SK-N-MC (cell line): ENCODE measurements around the gene ALDH3B2.
"Not testable (repeated sequence)": the region's sequence is repeated elsewhere in the genome, so short reads cannot be mapped to it uniquely, and the experiment has no call there.

Experiments
- DNase-seq: peaks from one replicate; pipeline ENCODE4 v3.0.0-alpha.2; 2011; ENCODE audit warnings: low read depth, low spot score
- H3K27ac ChIP-seq: fragments of 200-600 bp; sonication (generic); 2 replicates; pipeline ENCODE4 v1.5.1; 2016; ENCODE audit warnings: mixed run types
- H3K36me3 ChIP-seq: fragments of 200-600 bp; sonication (generic); 2 replicates; pipeline ENCODE4 v1.6.1; 2017; ENCODE audit warnings: antibody characterized with exemption, low read length, mixed read lengths; ENCODE audit not compliant: insufficient read depth
- H3K4me3 ChIP-seq: fragments of 200-600 bp; sonication (generic); 2 replicates; pipeline ENCODE4 v1.5.1; 2016
- H3K9ac ChIP-seq: fragments of 200-600 bp; sonication (generic); 2 replicates; pipeline ENCODE4 v1.8.0; 2017; ENCODE audit warnings: mixed run types, mixed read lengths; ENCODE audit not compliant: insufficient read length
- H3K9me3 ChIP-seq: fragments of 200-600 bp; sonication (generic); 2 replicates; pipeline ENCODE4 v1.6.1; 2017; ENCODE audit warnings: low read depth, mild to moderate bottlenecking, antibody characterized with exemption, low read length, moderate library complexity, mixed read lengths
- EZH2 ChIP-seq: fragments of 200-600 bp; sonication (generic); IDR thresholded peaks from one replicate; pipeline ENCODE4 v1.6.1; 2017; ENCODE audit warnings: antibody characterized with exemption
- FOXP2 ChIP-seq: optimal IDR thresholded peaks from 2 replicates; pipeline ENCODE3; 2011; ENCODE audit warnings: mild to moderate bottlenecking, moderate library complexity; ENCODE audit not compliant: insufficient read depth; ENCODE audit errors: extremely low read length, control extremely low read depth
- POLR2AphosphoS5 ChIP-seq: IDR thresholded peaks from 2 replicates; pipeline ENCODE4 v1.6.1; 2012; ENCODE audit warnings: mild to moderate bottlenecking, low read depth, low read length, borderline replicate concordance

Gene ALDH3B2

GRCh38 chr11:67664696-67665540 is 9.5 kb downstream of the ALDH3B2 start:
- no peak overlapping the region for H3K9ac ChIP-seq
- H3K27ac ChIP-seq = no peak overlapping the region
- no peaks in the 10 kb centered on the region for H3K9me3 ChIP-seq
- H3K36me3 ChIP-seq = no peaks in the 10 kb centered on the region
- H3K4me3 ChIP-seq = no peak overlapping the region
- DNase-seq = no peak
- TF ChIP-seq POLR2AphosphoS5 = no peak
- TF ChIP-seq EZH2 = no peak
- no peak for TF ChIP-seq FOXP2

DNA sequence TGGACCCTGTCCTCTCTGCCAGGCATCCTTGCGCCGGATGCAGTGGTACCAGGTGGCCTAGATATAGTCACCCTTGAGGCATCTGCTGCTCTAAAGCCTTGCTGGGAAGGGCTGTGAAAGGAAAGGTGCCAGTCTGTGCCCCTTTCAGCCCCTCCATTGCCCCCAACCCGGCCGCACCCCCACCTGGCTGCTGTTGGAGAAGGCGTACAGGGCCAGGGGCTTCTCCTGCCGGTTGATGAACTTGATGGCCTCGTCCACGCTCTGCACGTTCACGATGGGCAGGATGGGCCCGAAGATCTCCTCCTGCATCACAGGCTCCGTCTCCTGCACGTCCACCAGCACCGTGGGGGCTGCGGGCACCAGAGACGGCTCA is 10.2 kb downstream of the ALDH3B2 start:
- TF ChIP-seq POLR2AphosphoS5 = no peak
- no peak for TF ChIP-seq FOXP2
- no peak for TF ChIP-seq EZH2
- Histone ChIP-seq H3K27ac (no peak overlapping the region), H3K36me3 (no peaks in the 10 kb centered on the region), H3K9me3 (no peaks in the 10 kb centered on the region), H3K4me3 (no peak overlapping the region), H3K9ac (no peak overlapping the region)
- DNase-seq = no peak

- no peak overlapping the region for H3K9ac ChIP-seq
- no peaks in the 10 kb centered on the region for H3K36me3 ChIP-seq
- no peak overlapping the region for H3K27ac ChIP-seq
- H3K9me3 ChIP-seq = no peaks in the 10 kb centered on the region
- no peak for DNase-seq
- no peak overlapping the region for H3K4me3 ChIP-seq
- TF ChIP-seq EZH2 (no peak), POLR2AphosphoS5 (no peak)
These were observed 10.8 kb downstream of the ALDH3B2 start for GRCh38 chr11:67663532-67664212.

GRCh38 chr11:67662835-67663531 is 11.4 kb downstream of the ALDH3B2 start:
- H3K9ac ChIP-seq = no peak overlapping the region
- H3K9me3 ChIP-seq = no peaks in the 10 kb centered on the region
- TF ChIP-seq EZH2 (no peak), FOXP2 (no peak), POLR2AphosphoS5 (no peak)
- H3K4me3 ChIP-seq = no peak overlapping the region
- no peak overlapping the region for H3K27ac ChIP-seq
- no peak for DNase-seq
- no peaks in the 10 kb centered on the region for H3K36me3 ChIP-seq

GRCh38 chr11:67662142-67662834 is 12.1 kb downstream of the ALDH3B2 start:
- H3K36me3 ChIP-seq = no peaks in the 10 kb centered on the region
- no peaks in the 10 kb centered on the region; the same call in 1 of the 2 replicates for H3K9me3 ChIP-seq
- no peak for DNase-seq
- no peak for TF ChIP-seq FOXP2
- no peak for TF ChIP-seq POLR2AphosphoS5
- no peak for TF ChIP-seq EZH2
- no peak overlapping the region for H3K27ac ChIP-seq
- no peak overlapping the region for H3K9ac ChIP-seq
- H3K4me3 ChIP-seq = no peak overlapping the region

GRCh38 chr11:67660752-67661151 is 13.7 kb downstream of the ALDH3B2 start:
- H3K27ac ChIP-seq, DNase-seq, H3K9me3 ChIP-seq, H3K4me3 ChIP-seq, H3K9ac ChIP-seq, H3K36me3 ChIP-seq: not testable (repeated sequence)

DNA sequence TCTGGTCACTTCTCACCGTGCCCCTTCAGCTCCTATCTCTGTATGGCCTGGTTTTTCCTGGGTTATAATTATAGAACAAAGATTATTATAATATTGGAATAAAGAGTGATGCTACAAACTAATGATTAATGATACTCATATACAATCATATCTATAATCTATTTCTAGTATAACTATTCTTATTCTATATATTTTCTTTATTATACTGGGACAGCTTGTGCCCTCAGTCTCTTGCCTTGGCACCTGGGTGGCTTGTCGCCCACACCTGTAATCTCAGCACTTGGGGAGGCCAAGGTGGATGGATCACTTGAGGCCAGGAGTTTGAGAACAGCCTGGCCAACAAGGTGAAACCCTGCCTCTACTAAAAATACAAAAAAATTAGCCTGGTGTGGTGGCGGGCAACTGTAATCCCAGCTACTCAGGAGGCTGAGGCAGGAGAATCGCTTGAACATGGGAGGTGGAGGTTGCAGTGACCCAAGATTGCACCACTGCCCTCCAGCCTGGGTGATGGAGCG is 14.7 kb downstream of the ALDH3B2 start:
- H3K9me3 ChIP-seq, H3K36me3 ChIP-seq, DNase-seq, H3K9ac ChIP-seq, H3K4me3 ChIP-seq, H3K27ac ChIP-seq: not testable (repeated sequence)

GRCh38 chr11:67657300-67657699 is 17.1 kb downstream of the ALDH3B2 start:
- no peak for TF ChIP-seq POLR2AphosphoS5
- H3K9me3 ChIP-seq = no peaks in the 10 kb centered on the region; the same call in 1 of the 2 replicates
- H3K27ac ChIP-seq = no peak overlapping the region
- H3K9ac ChIP-seq = no peak overlapping the region
- DNase-seq = no peak
- H3K4me3 ChIP-seq = no peak overlapping the region
- no peaks in the 10 kb centered on the region for H3K36me3 ChIP-seq
